ENCODE data around the gene G3BP1. TPM values are rescaled to one million over a fixed set of nuclear protein-coding genes. Genes with fewer than 3 reads are reported as not detected.
A peak's percentile ranks its signal among the peaks of the same experiment; 100 is the strongest.

Gene G3BP1
- total RNA-seq, 4 donors from 2014 or later, result 49.8 to 75.5 (median 63.1) TPM

DNA sequence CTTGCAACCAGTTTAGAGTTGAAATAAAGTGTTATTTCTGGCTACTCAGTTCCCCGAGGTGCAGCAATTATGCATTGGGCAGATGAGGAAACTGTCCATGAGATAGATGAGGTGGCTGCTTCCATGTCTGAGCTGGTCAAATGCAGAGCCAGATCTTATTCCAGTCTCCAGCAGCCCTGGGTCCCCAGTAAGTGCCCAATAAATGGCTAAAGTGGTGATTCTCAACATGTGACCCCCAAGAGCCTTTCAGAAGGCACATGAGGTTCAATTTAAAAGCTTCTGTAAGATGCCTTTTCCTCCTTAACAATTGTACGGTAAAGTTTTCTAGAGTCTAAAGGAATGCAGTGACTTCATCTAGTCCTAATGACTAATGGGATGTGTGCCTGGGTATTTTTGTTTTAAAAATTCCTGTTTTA lies 30.8 kb upstream of the G3BP1 start:
- 43% methylated on average over 2 of the region's 2 CpGs for WGBS
- peak overlapping the region; percentile 75 to 79 (median 78) for H3K27ac ChIP-seq (replicated peaks in 1 of 4)
- no peaks in the 10 kb centered on the region for H3K27me3 ChIP-seq
- H3K4me1 ChIP-seq, result peaks cover 36 to 58% (median 50%) of the 10 kb centered on the region in 4 donors
- peak overlapping the region in 2 of 4 donors; percentile 22 to 31 for H3K4me3 ChIP-seq
- H3K36me3 ChIP-seq, result peaks cover 7 to 44% (median 20%) of the 10 kb centered on the region in 4 donors
- TF ChIP-seq POLR2A (IDR thresholded peaks at IDR 0.05; ENCODE audit: low read depth) (no peak), EP300 (IDR thresholded peaks at IDR 0.05) (no peak), POLR2AphosphoS5 (IDR thresholded peaks at IDR 0.05) (no peak)
- TF ChIP-seq, protein P1, sequence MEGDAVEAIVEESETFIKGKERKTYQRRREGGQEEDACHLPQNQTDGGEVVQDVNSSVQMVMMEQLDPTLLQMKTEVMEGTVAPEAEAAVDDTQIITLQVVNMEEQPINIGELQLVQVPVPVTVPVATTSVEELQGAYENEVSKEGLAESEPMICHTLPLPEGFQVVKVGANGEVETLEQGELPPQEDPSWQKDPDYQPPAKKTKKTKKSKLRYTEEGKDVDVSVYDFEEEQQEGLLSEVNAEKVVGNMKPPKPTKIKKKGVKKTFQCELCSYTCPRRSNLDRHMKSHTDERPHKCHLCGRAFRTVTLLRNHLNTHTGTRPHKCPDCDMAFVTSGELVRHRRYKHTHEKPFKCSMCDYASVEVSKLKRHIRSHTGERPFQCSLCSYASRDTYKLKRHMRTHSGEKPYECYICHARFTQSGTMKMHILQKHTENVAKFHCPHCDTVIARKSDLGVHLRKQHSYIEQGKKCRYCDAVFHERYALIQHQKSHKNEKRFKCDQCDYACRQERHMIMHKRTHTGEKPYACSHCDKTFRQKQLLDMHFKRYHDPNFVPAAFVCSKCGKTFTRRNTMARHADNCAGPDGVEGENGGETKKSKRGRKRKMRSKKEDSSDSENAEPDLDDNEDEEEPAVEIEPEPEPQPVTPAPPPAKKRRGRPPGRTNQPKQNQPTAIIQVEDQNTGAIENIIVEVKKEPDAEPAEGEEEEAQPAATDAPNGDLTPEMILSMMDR (IDR thresholded peaks at IDR 0.05), result peak in 1 of 3 experiments; percentile 7
- no peak for DNase-seq (ENCODE audit: extremely low spot score)
- intact Hi-C loops (cut with DNase I), result loop anchor here (1.0 kb wide), 1 partner anchor 82 kb away; no protein-coding TSS in a partner anchor
- H3K9me3 ChIP-seq, result no peaks in the 10 kb centered on the region

DNA sequence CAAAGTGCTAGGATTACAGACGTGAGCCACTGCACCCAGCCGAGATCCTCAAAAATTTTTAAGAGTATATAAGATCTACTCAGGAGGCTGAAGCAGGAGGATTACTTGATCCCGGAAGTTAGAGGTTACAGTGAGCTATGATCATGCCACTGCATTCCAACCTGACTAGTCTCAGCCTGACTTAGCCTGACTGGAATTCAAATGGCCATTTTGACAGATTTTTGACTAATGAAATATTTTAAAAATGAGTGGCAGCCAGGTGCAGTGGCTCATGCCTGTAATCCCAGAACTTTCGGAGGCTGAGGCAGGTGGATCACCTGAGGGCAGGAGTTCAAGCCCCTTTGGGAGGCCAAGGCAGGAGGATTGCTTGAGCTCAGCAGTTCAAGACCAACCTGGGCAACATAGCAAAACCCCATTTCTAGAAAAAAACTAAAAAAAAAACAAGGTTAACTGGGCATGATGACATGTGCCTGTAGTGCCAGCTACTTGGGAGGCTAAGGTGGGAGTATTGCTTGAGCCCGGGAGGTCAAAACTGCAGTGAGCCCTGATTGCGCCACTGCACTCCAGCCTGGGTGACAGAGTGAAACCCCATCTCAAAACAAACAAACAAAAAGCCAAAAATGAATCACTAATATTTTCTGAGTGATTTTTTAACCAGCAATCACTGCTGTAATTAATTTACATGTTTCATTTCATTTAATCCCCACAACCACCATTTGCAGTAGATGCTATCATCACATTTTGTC lies 29.9 kb upstream of the G3BP1 start:
- 84% methylated on average over 6 of the region's 6 CpGs for WGBS
- Histone ChIP-seq H3K27me3 (no peaks in the 10 kb centered on the region), H3K36me3 (peaks cover 7 to 45% (median 20%) of the 10 kb centered on the region in 4 donors), H3K4me1 (peaks cover 45 to 66% (median 58%) of the 10 kb centered on the region in 4 donors), H3K27ac (replicated peaks in 1 of 4) (peak overlapping the region; percentile 75 to 79 (median 78)), H3K9me3 (no peaks in the 10 kb centered on the region), H3K4me3 (no peak overlapping the region)
- no peak for TF ChIP-seq POLR2A (IDR thresholded peaks at IDR 0.05; ENCODE audit: low read depth)
- TF ChIP-seq EP300 (IDR thresholded peaks at IDR 0.05), result no peak
- TF ChIP-seq, protein P1 (IDR thresholded peaks at IDR 0.05), result no peak
- DNase-seq (ENCODE audit: extremely low spot score), result no peak
- intact Hi-C loops (cut with DNase I), result loop anchor here (2.0 kb wide), 1 partner anchor 295 kb away; the partner anchor contains the start of gene SLC36A1

DNA sequence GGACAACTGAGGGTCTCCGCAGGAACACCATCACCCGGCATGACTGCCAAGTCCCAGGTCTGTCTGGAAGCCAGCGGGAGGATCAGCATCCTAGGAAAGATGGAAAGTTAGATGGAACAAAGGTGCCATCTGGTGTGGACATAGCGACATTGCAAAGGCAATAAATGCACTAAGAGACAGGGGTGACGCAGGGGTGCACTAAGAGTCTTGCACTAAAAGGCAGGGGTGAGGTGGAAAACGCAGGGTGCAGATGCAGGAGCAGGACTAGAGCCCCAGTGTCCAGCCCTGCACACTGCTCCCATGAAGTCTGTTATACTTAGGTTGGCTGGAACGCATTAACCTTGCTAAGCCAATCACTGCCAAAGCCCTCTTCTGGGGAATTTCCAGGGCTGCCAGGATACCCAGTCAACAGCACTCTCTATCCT lies 28.9 kb upstream of the G3BP1 start:
- Histone ChIP-seq H3K36me3 (peaks cover 7 to 43% (median 20%) of the 10 kb centered on the region in 4 donors), H3K9me3 (no peaks in the 10 kb centered on the region), H3K4me1 (peaks cover 50 to 68% (median 58%) of the 10 kb centered on the region in 4 donors), H3K4me3 (no peak overlapping the region), H3K27me3 (no peaks in the 10 kb centered on the region), H3K27ac (replicated peaks in 1 of 4) (peak overlapping the region in 3 of 4 donors; percentile 32 to 79 (median 76))
- no peak for DNase-seq (ENCODE audit: extremely low spot score)
- 51% methylated on average over 7 of the region's 7 CpGs for WGBS
- intact Hi-C loops (cut with DNase I), result loop anchor here (2.0 kb wide), 1 partner anchor 296 kb away; the partner anchor contains the start of gene SLC36A1
- peak in 1 of 2 donors; percentile 8 for TF ChIP-seq POLR2AphosphoS5 (IDR thresholded peaks at IDR 0.05)
- TF ChIP-seq POLR2A (IDR thresholded peaks at IDR 0.05; ENCODE audit: low read depth), result no peak
- no peak for TF ChIP-seq EP300 (IDR thresholded peaks at IDR 0.05)
- TF ChIP-seq, protein P1 (IDR thresholded peaks at IDR 0.05), result peak; percentile 66 to 67 (median 66)

DNA sequence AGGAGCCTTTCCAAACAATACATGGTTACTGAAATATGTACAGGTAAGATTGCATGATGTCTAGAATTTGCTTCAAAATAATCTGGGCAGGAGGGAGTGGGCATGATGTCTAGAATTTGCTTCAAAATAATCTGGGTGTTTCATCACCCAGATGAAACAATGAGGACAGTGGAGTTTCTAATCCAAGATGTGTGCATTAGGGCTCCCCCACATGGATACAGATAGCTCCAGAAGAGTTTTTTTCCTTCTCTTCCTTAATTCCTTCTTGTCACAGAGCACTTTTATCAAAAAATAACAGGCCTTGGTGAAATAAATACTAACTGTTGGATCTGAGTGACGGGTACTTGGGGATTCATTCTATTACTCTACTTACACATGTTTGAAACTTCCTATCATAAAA lies 28.2 kb upstream of the G3BP1 start:
- Histone ChIP-seq H3K27me3 (no peaks in the 10 kb centered on the region), H3K4me1 (peaks cover 50 to 68% (median 58%) of the 10 kb centered on the region in 4 donors), H3K36me3 (peaks cover 7 to 43% (median 20%) of the 10 kb centered on the region in 4 donors), H3K4me3 (no peak overlapping the region), H3K27ac (replicated peaks in 1 of 4) (peak overlapping the region in 2 of 4 donors; percentile 76 to 79), H3K9me3 (no peaks in the 10 kb centered on the region)
- whole genome bisulfite sequencing, result 88% methylated on average over 1 of the region's 1 CpG
- intact Hi-C loops (cut with DNase I), result loop anchor here (2.0 kb wide), 1 partner anchor 297 kb away; the partner anchor contains the start of gene SLC36A1
- no peak for DNase-seq (ENCODE audit: extremely low spot score)
- TF ChIP-seq EP300 (IDR thresholded peaks at IDR 0.05), result no peak
- TF ChIP-seq POLR2A (IDR thresholded peaks at IDR 0.05; ENCODE audit: low read depth), result no peak
- TF ChIP-seq, protein P1 (IDR thresholded peaks at IDR 0.05), result no peak
- TF ChIP-seq POLR2AphosphoS5 (IDR thresholded peaks at IDR 0.05), result no peak
